Stimulated activated CD4-positive, alpha-beta T cell treated with anti-CD3 and anti-CD28 coated beads, Interleukin-12 subunit alpha, Interleukin-12 subunit beta, amount 100 ng/mL, for 48 hours (primary cell): ENCODE data around the gene EIF2S1.
"Not testable (repeated sequence)": the region's sequence is repeated elsewhere in the genome, so short reads cannot be mapped to it uniquely, and the experiment has no call there.

Experiments used
- DNase-seq, 3 donors: peaks; one replicate each; pipeline ENCODE4 v3.0.0-alpha.2; 2020; ENCODE audit warnings: low read depth in 2 of 3, low spot score in 1 of 3

EIF2S1 gene

DNA sequence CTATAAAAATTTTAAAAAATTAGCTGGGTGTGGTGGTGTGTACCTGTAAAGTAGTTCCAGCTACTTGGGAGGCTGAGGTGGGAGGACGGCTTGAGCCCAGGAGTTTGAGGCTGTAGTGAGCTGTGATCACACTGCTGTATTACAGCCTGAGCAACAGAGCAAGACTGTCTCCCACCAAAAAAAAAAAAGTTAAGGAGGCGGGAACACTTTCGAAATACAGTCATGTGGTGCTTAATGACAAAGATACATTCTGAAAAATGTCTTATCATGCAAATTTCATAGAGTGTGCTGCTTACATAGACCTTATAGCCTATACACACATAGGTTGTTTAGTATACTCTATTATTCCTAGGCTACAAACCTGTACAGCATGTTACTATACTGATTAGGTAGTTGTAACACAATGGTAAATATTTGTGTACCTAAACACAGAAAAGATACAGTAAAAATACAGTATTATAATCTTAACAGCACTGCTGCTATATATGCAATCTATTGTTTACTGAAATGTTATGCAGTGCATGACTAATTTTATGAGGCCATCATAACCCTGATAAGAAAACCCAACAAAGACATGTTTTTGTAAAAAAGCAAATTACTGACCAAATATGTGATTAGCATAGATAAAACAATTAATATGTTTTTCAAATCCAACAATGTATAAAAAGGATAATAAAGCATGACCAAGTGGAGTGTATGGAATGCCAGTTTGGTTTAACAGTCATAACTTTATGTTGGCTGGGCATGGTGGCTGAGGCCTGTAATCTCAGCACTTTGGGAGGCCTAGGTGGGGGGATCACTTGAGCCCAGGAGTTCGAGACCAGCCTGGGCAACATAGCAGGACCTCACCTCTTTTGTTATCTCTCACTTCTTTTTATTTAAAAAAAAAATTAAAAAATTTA, 11.4 kb downstream of the EIF2S1 start:
- DNase-seq, result no peak

DNA sequence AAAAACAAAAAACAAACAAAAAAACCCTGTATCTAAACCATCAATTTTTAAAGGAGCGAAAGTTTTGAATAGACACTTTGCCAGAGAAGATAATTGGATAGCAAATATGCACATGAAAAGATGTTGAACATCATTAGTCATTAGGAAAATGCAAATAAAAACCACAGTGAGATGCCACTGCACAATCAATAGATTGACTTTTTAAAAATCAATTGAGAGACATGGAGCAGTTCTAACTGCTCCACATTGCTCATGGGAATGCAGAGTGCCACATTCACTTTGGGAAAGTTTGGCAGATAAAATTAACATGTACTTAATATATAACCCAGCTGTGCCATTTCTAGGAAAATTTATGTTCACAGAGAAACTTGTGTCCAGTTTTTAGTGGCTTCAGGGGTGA, 12.7 kb downstream of the EIF2S1 start:
- no peak for DNase-seq

DNA sequence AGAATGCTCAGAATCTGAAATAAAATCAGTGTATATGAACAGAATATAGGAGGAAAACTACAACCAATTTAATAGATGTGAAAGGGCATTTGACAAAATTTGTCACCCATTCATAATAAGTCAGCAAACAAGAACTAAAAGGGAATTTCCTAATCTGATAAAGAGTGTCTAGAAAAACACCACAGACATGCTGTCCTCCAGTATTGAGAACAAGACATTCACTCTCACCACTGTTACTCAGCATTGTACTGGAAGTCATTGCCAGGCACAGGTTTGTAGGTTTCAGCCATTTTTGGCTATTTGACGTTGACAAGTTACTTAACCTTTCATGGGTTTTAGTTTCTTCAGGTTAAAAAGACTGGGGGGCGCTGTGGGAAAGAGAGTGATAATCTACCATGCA, 13.2 kb downstream of the EIF2S1 start:
- DNase-seq, result no peak

DNA sequence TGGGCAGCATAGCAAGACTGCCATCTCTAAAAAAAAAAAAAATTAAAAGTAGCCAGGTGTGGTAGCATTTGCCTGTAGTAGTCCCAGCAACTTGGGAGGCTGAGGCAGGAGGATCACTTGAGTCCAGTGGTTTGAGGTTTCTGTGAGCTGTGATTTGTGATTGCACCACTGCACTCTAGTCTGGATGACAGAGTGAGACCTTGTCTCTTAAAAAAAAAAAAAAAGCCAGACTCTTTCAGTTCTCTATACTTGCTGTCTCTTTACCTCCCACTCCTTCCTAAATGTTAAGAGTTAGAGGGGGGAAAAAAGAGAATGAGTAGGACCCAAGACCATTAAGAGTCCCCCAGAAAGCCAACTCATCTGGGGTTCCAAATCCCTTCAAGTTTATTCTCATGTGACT, 17.8 kb downstream of the EIF2S1 start:
- DNase-seq, result no peak

DNA sequence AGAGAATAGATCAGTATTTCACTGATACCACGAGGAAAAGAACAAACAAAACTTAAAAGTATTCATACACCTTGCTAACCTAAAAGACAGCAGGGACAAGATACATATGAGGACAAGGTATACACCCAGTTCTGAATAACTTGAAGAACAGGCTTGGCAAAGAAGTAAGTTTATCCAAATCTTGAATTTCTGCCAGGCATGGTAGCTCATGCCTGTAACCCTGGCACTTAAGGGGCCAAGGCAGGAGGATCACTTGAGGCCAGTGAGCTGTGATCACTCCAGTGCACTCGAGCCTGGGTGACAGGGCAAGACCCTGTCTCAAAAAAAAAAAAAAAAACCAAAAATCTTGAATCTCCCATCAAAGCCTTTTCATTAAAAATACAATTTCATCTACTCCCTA, 25.0 kb downstream of the EIF2S1 start:
- DNase-seq, result no peak

DNA sequence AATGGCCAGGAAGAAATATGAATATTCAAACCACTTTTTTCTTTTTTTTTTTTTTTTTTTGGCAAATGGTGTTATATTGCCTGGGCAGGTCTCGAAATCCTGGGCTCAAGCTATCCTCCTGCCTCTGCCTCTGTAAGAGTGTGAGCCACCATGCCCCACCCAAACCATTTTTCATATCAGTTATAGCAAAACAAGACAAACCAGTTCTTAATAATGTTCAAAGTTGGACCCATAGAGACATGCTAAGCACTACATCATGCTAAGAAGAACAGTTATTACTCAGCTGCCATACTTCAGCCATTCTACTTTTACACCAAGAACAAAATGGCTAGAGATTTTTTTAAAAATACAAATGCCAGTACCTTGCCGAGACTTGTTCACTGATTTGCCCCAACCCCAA, 25.5 kb downstream of the EIF2S1 start:
- DNase-seq, result no peak

DNA sequence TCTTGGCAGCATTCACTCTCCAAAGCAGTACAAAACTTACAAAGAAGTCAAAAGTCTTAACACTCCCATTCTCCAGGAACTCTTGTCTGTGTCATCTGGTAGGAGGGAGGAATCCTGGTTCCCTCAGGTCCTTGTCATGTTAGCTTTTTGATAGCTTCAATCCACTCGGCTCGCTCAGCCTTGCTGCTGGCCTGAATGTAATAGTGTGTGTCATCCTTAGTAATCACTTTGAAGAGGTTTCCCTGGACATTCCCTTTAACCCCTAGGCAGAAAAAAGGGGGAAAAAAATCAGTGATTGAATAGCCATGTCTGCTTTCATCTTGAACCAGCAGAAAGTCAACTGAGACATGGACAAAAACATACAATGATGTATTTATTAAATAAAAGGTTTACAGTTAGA, 27.1 kb downstream of the EIF2S1 start:
- DNase-seq, result no peak

DNA sequence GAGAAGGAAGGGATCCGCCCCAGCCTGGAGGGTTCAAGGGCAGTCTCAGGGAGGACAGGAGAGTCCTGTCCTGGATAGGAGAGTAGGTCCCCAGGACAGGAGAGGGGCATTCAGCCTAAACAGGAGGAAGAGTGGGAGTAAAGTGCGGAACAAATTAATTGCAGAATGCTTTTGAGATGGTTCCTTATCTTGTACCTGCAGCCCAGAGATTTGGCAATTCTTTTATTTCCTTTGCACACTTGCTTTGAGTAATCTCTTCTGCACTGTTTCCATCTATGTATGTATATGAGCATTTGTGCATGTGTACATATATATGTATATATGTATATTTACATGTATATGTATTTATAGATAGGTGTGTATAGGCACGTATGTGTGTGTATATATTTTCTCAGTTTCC, 29.1 kb downstream of the EIF2S1 start:
- no peak for DNase-seq

DNA sequence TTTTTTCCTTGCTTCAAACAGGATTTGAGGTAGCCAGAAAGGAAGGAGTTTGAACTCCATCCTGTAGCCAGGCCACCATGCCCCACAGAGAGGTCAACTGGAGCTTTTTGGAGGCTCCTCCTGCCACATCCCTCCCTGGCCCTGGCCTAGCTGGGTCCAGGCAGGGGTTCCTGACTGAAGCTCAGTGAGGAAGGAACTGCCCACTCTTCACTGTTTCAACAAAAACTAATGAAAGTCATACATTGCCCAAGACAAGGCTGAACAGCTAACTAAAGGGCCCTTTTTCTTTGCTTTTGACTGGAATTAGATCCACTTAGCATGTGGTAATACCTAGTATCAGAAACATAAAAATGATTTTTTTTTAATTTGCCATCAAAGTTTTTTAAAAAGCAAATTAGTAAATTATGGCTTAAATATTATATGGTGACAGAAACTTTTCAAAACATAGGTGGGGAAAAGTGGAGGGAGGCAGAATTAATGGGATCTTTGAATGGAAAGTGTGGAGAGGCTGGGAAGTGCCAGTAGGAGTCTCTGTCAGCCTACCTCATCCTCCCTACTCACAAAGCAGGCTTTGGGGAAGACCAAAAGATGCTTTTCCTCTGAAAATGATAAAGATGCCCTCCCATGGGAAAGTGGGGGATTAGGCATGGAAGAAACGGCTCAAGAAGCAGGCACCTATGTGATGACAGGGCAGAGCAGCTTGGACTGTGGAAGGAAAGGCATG, 29.8 kb downstream of the EIF2S1 start:
- no peak for DNase-seq

DNA sequence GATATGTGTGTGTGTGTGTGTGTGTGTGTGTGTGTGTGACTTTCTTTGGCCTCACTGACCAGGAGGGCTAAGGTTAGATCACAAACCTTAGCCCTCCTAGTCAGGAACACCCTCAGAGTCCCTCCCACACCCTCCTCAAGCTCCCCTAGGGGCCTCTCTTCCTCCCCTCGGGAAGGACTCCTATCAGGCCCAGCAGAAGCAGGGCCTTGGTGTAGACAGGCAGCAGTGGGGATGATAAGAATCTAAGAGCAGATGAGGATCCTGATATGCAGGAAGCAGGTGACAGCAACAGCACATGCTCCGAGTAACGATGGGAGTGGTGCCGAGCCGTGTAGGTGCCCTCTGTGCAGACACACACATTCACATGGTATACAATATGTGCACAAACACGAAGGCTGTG, 31.1 kb downstream of the EIF2S1 start:
- no peak for DNase-seq

DNA sequence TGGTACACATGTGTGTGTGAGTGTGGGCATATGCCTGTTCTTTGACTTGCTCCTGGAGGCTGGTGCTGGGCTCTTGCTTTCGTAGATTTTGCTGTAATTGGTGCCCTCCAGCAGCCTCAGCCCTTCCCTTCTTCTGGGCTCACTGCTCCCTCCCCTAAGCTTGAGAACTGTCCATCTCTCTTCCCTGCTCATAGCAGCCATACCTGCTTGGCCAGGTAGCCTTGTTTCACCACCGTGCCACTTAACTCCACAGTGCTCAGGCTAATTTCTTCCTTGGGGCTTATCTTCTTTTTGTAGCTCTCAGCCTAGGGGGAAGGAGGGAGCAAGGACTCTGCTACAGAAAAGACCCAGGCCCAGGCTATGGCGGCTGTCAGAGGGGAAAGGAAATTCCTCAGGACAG, 32.0 kb downstream of the EIF2S1 start:
- no peak for DNase-seq

DNA sequence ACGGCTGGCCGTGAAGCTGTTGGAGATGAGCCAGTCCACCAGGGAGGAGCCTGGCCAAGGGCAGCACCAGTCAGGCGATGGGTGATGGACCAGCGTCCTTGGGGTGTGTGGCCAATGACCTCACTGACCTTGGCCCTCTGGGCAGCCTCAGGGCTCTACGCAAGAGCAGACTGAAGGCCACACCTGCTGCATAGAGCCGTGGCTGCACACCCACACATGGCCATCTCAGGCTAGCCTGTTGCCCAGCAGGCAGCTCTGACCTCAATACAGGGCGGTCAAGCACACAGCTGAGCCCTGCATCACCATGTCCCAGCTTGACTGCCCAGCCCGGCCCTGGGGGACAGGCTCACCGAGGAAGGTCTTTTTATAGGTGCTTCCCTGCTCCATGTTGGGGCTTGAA, 32.7 kb downstream of the EIF2S1 start:
- DNase-seq, result no peak

DNA sequence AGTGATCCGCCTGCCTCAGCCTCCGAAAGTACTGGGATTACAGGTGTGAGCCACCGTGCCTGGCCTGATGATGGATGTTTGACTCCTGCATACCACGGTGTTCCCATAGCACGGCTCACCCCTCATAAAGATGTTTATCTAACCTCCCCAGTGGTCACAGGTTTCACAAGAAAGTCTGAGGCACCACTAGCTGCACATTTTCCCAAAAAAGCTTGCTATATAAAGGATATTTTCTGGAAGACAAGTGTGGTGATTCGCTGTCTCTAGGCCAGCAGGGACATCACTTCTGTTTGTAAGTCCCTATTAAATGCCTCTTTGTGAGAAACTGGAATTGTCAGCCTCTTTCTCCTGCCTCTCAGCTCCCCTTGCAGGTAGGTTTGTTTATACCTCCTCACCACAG, 33.6 kb downstream of the EIF2S1 start:
- DNase-seq, result no peak

DNA sequence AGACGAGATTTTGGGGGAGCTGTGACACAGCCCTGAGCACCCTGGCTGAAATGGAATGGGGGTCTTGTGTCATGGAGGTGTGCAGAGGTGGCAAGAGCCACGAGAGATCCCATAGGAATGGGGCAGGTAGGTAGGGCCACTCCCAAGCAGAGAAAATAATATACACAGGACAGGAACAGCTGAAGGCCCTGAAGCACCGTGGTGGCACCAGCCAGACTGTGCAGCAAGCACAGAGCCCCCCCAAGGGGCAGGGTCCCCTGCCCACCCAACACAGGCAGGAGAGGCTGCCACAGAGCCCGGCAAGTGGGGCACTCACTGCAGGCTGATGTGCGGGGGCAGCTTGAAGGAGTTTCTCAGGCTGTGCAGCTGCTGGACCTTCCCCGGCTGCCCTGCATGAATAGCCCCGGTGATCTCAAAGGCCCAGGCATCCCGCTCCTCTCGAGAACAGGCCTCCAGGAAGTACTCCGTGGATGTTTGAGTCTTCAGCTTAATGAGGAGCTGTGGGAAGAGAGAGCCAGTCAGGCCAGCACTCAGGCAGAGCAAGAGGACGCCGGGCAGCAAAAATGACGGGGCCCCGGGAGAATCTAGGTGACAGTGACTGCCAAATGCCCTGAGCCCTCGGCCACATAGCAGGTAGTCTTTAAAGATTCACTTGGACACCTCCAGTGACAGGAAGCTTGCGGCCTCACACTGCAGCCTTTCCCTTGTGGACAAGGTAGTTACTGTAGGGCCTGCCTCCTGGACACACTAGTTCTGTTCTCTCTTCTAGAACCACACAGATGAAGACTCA, 35.2 kb downstream of the EIF2S1 start:
- no peak for DNase-seq

DNA sequence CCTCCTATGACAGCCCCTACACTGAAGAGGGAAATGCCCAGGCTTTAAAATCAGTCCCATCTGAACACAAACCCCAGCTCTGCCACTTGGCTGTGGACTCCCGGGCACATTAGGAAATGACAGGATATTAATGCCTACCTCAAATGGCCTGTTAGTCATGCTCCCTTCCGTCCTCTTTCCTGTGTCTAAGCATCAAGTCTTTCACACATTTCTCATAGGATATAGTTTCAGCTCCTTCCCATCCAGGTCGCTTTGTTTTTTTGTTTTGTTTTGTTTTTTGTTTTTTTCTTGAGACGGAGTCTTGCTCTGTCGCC, 35.7 kb downstream of the EIF2S1 start:
- DNase-seq, result no peak

DNA sequence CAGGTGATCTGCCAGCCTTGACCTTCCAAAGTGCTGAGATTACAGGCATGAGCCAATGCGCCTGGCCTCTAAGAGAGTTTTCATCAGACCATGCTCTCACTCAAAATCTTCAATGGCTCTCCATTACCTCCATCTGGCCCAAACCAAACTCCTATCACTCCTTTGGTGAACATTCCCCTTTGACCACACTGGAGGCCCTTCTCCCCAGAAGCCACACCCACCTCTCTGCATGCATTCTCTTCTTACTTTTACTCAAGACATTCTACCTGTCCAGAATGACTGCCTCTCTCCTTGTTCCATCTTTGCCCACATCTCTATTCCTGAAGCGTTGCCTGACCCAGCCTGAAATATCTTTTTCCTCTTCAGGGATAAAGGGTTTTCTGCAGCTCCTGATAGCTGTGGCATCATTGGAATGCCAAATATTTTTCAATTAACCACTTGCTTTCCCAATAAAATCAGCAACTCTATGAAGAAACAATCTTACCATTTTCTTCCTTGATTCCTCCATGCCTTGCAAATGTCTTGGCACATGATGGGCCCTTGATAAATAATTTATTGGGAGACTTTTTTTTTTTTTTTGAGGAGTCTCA, 36.3 kb downstream of the EIF2S1 start:
- DNase-seq, result no peak

DNA sequence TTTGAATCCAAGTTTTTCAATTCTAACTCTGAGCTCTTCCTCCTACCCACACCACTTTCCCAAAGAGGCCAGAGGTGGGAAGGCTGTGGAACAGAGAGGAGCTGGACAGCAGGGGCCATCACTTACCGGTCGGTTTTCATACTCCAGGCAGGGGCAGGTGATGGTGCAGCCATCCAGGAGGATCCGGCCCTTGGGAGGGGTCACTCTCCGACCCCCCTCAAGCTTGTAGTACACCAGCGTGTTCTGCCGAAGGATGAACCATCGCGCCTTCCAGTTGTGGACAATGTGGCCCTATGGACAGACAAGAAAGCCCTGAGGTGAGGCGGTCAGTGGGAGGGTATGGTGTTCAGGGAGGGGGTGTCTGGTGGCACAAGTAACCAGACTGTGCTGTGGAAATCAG, 37.4 kb downstream of the EIF2S1 start:
- DNase-seq, result no peak

DNA sequence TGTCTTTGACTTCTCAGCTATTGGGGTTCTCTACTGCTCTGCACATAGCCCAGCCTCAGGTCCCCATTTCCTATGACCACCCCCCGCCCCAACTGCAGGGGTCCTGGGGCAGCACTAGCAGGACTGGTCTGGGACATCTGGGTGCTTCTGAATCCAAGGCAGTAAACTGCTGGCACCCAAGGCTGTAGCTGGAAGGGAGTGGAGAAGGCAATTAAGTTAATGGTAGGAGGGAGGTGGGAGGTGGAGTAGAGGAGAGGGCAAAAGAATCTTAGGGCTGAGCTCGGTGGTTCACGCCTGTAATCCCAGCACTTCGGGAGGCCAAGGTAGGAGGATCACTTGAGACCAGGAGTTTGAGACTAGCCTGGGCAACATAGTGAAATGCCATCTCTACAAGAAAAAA, 40.3 kb downstream of the EIF2S1 start:
- DNase-seq, result no peak

DNA sequence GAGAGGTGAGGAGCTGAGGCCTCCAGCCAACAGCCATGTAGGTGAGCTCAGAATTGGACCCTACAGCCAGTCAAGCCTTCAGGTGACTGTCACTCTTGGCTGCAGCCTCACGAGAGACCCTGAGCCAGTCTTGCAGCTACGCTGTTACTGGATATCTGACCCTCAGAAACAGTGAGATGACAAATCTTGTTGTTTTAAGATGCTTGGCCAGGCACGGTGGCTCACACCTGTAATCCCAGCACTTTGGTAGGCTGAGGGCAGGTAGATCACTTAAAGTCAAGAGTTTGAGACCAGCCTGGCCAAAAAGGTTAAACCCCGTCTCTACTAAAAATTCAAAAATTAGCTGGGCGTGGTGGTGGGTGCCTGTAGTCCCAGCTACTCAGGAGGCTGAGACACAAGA, 45.6 kb downstream of the EIF2S1 start:
- DNase-seq, result no peak

DNA sequence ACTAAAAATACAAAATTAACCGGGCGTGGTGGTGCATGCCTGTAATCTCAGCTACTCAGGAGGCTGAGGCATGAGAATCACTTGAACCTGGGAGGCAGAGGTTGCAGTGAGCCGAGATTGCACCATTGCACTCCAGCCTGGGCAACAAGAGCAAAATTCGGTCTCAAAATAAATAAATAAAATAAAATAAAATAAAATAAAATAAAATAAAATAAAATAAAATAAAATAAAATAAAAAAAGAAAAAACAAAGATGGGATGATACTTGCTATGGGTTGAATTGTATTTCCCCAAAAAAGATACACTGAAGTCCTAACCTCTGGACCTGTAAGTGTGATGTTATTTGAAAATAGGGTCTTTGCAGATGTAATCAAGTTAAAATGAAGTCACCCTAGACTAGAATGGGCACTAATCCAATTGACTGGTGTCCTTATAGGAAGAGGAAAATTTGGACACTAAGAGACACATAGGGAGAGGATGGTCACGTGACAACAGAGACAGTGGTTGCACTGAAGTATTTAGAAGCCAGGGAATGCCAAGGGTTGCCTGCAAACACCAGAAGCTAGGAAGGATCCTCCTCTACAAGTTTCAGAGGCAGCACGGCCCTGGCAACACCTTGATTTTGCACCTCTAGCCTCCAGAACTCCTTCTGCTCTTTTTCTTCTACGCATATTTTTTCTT, 48.1 kb downstream of the EIF2S1 start:
- DNase-seq, result not testable (repeated sequence)

DNA sequence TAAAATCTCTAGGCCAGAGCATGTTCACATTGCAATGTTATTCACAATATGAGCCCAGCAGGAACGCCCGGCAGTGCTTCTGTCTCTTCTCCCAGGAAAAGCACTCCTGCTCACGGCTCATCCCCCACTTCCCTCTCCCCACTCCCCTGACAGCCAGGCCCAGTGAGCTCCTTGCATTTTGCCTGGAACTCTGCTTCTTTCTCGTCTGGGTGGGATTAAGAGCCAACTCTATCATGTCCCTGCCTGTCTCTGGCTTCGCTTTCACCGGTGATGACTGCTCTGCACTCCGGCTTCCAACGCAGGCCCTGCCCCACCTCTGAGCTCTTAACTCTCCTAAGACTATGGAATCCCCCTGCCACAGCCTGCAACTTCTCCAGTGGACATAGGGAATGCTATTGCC, 49.3 kb downstream of the EIF2S1 start:
- DNase-seq, result no peak
